GM12892 (cell line): ENCODE measurements around the gene KIF1B.

Experiments
- POLR2A ChIP-seq: IDR thresholded peaks from 2 replicates; pipeline ENCODE4 v1.6.1; 2011; ENCODE audit warnings: low read depth, low read length, control low read depth
- POLR2AphosphoS5 ChIP-seq: IDR thresholded peaks from 2 replicates; pipeline ENCODE4 v1.6.1; 2011; ENCODE audit warnings: low read depth, low read length, control low read depth
- TAF1 ChIP-seq: IDR thresholded peaks from 2 replicates; pipeline ENCODE4 v1.6.1; 2011; ENCODE audit warnings: low read depth, mild to moderate bottlenecking, control low read depth, low read length, borderline replicate concordance

DNA sequence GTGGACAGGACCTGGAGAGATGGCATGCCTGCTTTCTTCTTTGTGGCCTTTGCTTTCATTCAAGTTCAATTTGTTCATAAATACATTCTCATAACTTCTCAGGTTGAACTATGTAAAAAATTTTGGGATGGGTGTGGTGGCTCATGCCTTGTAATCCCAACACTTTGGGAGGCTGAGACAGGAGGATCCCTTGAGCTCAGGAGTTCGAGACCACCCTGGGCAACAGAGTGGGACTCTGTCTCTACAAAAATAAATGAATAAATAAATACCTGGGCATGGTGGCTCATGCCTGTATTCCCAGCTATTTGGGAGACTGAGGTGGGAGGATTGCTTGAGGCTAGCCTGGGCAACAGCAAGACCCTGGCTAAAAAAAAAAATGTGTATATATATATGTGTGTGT lies 2.1 kb downstream of the KIF1B start:
- TF ChIP-seq POLR2A (no peak), POLR2AphosphoS5 (no peak), TAF1 (no peak)
